Body of pancreas (tissue), 4 donors: ENCODE data around the gene CDHR4. TPM values are rescaled to one million over a fixed set of nuclear protein-coding genes. Genes with fewer than 3 reads are reported as not detected.

Source experiments
- ATAC-seq: fragments of 150-250 bp; one replicate; pipeline ENCODE4 v1.9.1; 2016
- DNase-seq, 4 donors: peaks; one replicate each; pipeline ENCODE4 v3.0.0-alpha.2; 2019
- H3K27ac ChIP-seq, 4 donors: fragments of 200-600 bp; sonication (generic); 1 replicate in 3 of 4; 2 replicates in 1 of 4; pipeline versions ENCODE4 v1.5.1 to v1.6.1; 2016 to 2019; ENCODE audit warnings: mild to moderate bottlenecking in 1 of 4, mixed read lengths in 1 of 4, moderate library complexity in 1 of 4
- H3K27me3 ChIP-seq, 2 donors: fragments of 200-600 bp; sonication (generic); one replicate each; pipeline ENCODE4 v1.6.0; 2016; ENCODE audit warnings: mild to moderate bottlenecking in 1 of 2
- H3K36me3 ChIP-seq, 2 donors: fragments of 200-600 bp; sonication (generic); replicated peaks in 1 of 2; 2 replicates each; pipeline ENCODE4 v1.5.1; 2016; ENCODE audit warnings: low read depth in 2 of 2; ENCODE audit not compliant: insufficient read depth in 1 of 2
- H3K4me1 ChIP-seq: fragments of 200-600 bp; sonication (generic); one replicate; pipeline ENCODE4 v1.6.0; 2016
- H3K4me3 ChIP-seq, 2 donors: fragments of 200-600 bp; sonication (generic); 1 replicate in 1 of 2; 2 replicates in 1 of 2; pipeline ENCODE4 v1.5.1; 2016 to 2019
- H3K9me3 ChIP-seq, 3 donors: fragments of 200-600 bp; sonication (generic); 1 replicate in 2 of 3; 2 replicates in 1 of 3; pipeline ENCODE4 v1.5.1; 2016
- CTCF ChIP-seq, 7 experiments: fragments of 450-650 bp in 4 of 7; fragments of 200-600 bp in 3 of 7; sonication (generic) in 3 of 7; IDR thresholded peaks; one replicate each; pipeline ENCODE4 v1.5.1; 2016 to 2019; ENCODE audit warnings: antibody characterized with exemption in 7 of 7
- POLR2A ChIP-seq, 3 donors: fragments of 450-650 bp; IDR thresholded peaks; one replicate each; pipeline ENCODE4 v1.6.1; 2016; ENCODE audit warnings: antibody characterized with exemption in 3 of 3, mild to moderate bottlenecking in 2 of 3
- WGBS, 2 donors: methylation state at CpG; one replicate each; pipeline ENCODE4 v1.1.5; 2017; 5-methylcytosine and 5-hydroxymethylcytosine counted together
- intact Hi-C: fragments of 100-400 bp; cut with DNase I; formaldehyde crosslinking; loops from one replicate; pipeline ENCODE4 v1.15.1; 2023
- microRNA-seq, 2 donors: library from miRNA; unstranded; fragments of <30 nt; microRNA quantifications; one replicate each; pipeline ENCODE4, GENCODE V29; 2016; ENCODE audit warnings: borderline number of aligned reads in 2 of 2, borderline replicate concordance in 2 of 2
- small RNA-seq: library from RNA; depleted of rRNA; stranded (forward); fragments of <200 nt; gene quantifications from one replicate; pipeline ENCODE3, GENCODE V24; 2016
- total RNA-seq, 2 donors: library from RNA; depleted of rRNA; stranded (reverse); fragments of >200 nt; gene quantifications; one replicate each; pipeline ENCODE4 v1.1.0, GENCODE V29; 2016

CDHR4 gene
- total RNA-seq, 2 donors from 2014 or later: 0.26 TPM; not detected in 1

- peaks cover 8% of the 10 kb centered on the region for H3K4me1 ChIP-seq
- no peak overlapping the region for H3K4me3 ChIP-seq
- H3K27me3 ChIP-seq: no peaks in the 10 kb centered on the region
- no peak for ATAC-seq
- intact Hi-C loops: no loop called here
- no peak overlapping the region for H3K27ac ChIP-seq
- 76 to 89% methylated on average over 2 of the region's 2 CpGs for WGBS, 2 donors
- TF ChIP-seq POLR2A (IDR thresholded peaks at IDR 0.05): no peak
- no peak for TF ChIP-seq CTCF (IDR thresholded peaks at IDR 0.05)
- no peak for DNase-seq
- no peaks in the 10 kb centered on the region for H3K36me3 ChIP-seq
- no peaks in the 10 kb centered on the region for H3K9me3 ChIP-seq
Observed at GRCh38 chr3:49745986-49746385, 53.7 kb downstream of the CDHR4 start.

Small RNA genes lying within 50 kb of the gene (microRNA-seq; reads per million reads assigned to microRNA genes)
- 0 reads per million in 2 donors for gene MIR5193

Small RNA genes lying within 50 kb of the gene (small RNA-seq; reads per million reads assigned to genes)
- gene COX6CP14: not detected

Other genes with a start within 250 kb of the CDHR4 start
- 1 to 10 TPM; 1.3 to 6.6 TPM for gene BSN, start 245.4 kb downstream of the CDHR4 start, total RNA-seq
- gene APEH, start 125.5 kb downstream of the CDHR4 start, total RNA-seq: 10 to 100 TPM; 58.7 to 67.7 TPM
- 10 to 100 TPM; 16.9 to 80.4 TPM for gene MST1, start 110.4 kb downstream of the CDHR4 start, total RNA-seq
- 10 to 100 TPM; 18.4 to 28.7 TPM for gene RNF123, start 110.3 kb downstream of the CDHR4 start, total RNA-seq
- 1 to 10 TPM; 2.0 to 2.1 TPM for gene AMIGO3, start 80.2 kb downstream of the CDHR4 start, total RNA-seq
- 10 to 100 TPM; 36.3 to 43.8 TPM for gene GMPPB, start 75.9 kb downstream of the CDHR4 start, total RNA-seq
- 10 to 100 TPM; 19.8 to 27.5 TPM for gene IP6K1, start 13.3 kb downstream of the CDHR4 start, total RNA-seq
- gene INKA1, start 3.4 kb upstream of the CDHR4 start, total RNA-seq: 1 to 10 TPM in 1 of 2 donors, not detected in 1; 2.6 TPM
- 10 to 100 TPM; 39.2 to 86.4 TPM for gene UBA7, start 14.1 kb upstream of the CDHR4 start, total RNA-seq
- gene TRAIP, start 56.7 kb upstream of the CDHR4 start, total RNA-seq: 1 to 10 TPM; 1.8 to 3.6 TPM
- not detected for gene CAMKV, start 70.0 kb upstream of the CDHR4 start, total RNA-seq
- 10 to 100 TPM; 10.4 to 12.2 TPM for gene MST1R, start 104.0 kb upstream of the CDHR4 start, total RNA-seq
- 10 to 100 TPM in 1 of 2 donors, 1 to 10 TPM in 1; 4.9 to 13.5 TPM for gene MON1A, start 129.9 kb upstream of the CDHR4 start, total RNA-seq
- 100 to 1,000 TPM; 123 to 146 TPM for gene RBM6, start 140.3 kb upstream of the CDHR4 start, total RNA-seq